DMS153 treated with DMSO at 0.1 percent for 48 hours (cell line): ENCODE results near the gene ZNF296.

Experiments used
- DNase-seq: peaks from one replicate; lab custom pipeline; 2025; ENCODE audit not compliant: unreplicated experiment; lab: John Stamatoyannopoulos, UW

ZNF296 gene

DNA sequence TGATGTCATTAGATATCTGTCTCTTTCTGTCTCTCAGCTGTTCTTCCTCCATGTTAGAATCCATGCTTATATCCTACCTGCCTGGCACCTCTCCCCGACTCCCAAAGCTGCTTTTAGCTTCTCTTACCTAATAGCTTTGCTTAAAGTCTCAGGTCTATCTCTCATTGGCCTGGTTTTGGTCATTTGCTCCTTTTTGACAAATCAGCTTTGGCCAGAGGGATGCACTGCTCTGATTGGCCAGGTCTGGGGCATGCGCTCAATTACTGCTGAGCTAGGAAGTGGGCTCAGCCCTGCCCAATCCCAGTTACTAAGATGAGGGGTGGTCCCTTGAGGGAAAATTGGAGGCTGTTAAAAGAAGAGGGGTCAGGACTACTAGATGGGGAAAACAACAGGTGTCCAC, 48.9 kb downstream of the ZNF296 start:
- DNase-seq, result no peak

DNA sequence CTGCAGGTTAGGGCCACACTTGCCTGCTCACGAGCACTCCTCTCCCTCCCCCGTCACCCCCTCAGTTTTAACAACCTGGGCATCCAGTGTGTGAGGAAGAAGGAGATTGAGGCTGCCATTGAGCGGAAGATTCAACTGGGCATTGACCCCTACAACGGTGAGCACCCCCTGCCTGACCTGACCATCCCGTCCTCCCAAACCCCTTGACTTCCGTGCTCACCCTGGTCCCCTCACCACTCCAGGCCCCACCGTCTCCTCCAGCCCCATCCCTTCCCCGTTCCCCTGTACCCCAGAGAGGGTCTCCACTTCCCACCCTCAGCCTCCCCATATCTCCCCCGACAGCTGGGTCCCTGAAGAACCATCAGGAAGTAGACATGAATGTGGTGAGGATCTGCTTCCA, 51.0 kb downstream of the ZNF296 start:
- no peak for DNase-seq

DNA sequence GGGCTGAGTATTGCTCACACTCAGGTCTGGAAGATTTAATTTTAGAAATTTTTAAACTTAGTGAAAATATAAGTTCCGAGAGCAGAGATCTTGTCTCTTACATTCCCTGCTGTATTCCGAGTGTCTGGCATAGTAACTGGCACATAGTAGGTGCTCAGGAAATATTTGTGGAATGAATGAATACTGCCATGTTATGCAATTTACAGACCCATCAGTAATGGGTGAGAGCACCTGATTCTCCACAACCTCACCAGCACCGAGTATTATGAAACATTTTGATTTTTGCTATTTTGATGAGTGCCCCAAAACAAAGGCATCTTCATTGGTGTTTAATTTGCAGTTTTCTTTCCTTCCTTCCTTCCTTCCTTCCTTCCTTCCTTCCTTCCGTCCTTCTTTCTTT, 53.2 kb downstream of the ZNF296 start:
- no peak for DNase-seq

DNA sequence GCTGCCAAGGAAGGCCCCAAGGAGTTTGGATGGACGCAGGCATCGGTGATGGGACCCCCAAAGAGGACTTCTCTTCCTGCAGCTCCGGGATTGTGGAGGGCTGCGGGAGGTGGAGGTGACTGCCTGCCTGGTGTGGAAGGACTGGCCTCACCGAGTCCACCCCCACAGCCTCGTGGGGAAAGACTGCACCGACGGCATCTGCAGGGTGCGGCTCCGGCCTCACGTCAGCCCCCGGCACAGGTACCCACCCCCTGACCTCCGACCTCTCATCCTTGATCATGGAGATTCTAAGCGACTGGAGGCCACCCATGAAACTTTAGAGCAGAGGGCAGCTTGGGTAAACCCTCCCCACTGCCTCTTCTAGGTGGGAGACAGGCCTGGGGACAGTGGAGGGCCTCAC, 54.3 kb downstream of the ZNF296 start:
- DNase-seq, result no peak
